Stimulated activated CD4-positive, alpha-beta T cell treated with anti-CD3 and anti-CD28 coated beads, Interleukin-12 subunit alpha, Interleukin-12 subunit beta, amount 100 ng/mL, for 24 hours (primary cell): ENCODE results near the gene KRT7.
A peak's percentile ranks its signal among the peaks of the same experiment; 100 is the strongest.

Experiments
- DNase-seq, 2 experiments: peaks; one replicate each; pipeline ENCODE4 v3.0.0-alpha.2; 2020; ENCODE audit warnings: low read depth in 2 of 2

The KRT7 gene

GRCh38 chr12:52232674-52233461 lies at the start of gene KRT7:
KRT7 (plus strand) TSS chr12:52233243; CDS start chr12:52233297, 54 bp downstream.
- no peak for DNase-seq

DNA sequence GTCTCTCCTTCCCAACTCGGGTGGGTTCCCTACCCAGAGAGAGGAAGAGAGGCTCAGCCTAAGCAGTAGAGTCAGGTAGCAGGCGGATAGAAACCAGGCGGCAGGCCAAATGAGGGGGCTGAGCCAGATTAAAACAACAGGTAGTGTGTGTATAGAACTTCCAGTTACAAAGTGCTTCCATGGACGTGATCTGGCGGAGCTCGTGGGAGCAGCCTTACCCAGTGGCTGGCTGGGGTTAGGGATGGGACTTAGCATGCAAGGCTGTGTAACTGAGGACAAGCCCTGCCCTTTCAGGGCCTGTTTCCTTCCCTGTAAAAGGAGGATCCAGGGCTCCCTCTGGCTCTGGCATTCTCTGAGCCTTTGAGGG lies 49.5 kb upstream of the KRT7 start:
- no peak for DNase-seq

DNA sequence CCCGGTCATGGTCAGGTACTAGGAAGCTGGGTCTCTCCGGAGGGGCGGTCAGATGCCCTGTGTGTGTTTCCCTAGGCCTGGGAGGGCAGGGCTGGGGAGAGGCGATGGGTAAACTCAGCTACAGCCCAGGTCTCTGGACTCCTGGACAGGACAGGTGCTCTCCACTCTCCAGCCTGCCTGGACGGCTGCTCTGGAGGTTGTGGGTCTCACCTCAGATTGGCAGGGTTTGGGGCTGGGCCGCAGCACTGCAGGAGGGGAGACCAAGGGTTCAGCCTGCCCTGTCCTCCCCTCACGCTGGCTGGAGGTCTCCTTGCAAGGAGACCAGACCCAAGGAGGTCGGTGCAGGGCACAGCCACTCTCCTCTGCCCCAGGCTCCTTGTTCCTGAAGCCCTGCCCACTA lies 49.1 kb upstream of the KRT7 start:
- DNase-seq = no peak

- no peak for DNase-seq
Observed at GRCh38 chr12:52184813-52185212, 48.2 kb upstream of the KRT7 start.

GRCh38 chr12:52185400-52185967 lies 47.6 kb upstream of the KRT7 start:
- DNase-seq = no peak

DNA sequence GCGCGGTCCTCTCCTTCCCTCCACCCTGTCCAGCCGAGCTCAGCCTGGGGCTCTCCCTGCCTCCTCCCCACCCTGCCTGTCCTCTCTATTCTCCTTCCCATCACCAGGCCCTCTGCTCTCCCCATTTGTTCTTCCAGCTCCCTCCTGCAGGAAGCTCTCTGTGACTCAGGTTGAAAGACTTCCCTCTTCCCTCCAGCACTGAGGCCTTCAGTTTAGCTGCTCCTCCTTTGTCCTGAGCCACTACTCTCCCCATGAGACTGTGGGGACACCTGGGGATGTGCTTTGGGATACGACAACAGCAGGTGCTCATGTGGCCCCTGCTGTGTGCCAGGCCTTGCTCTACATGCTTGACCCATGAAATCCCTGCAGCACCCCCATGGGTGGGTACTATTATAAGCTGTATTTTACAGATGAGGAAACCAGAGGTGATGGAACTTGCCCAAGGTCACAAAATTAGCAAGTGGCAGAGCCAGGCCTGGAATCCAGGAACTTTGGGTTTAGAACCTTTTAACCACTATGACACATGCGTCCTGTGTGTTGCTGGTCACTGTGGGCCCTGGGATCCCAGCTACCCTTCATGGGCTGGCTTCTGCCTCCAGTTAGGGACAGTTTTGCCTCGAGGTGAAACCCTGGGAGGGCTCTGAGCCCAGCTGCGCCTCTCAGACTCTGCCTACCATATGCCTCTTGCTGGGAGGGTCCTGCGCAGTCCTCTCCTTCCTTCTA lies 46.8 kb upstream of the KRT7 start:
- no peak for DNase-seq

DNA sequence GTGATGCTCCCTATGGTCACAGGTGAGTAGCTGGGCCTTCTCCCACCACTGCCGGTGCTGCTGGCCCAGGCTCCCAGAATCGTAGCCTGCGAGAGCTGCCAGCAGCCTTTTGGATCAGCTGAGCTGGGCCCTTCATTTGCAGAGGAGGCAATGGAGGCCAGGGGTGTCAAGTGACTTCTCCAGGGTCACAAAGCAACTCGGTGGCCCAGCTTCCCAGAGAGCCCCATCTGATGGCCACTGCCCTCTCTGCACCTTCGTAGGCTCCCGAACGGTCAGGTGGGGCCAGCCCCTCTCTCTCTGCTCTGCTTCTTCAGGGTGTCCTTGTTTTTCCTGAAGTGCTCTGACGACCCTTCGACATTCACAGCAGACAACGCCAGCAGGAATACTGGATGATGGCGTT lies 45.8 kb upstream of the KRT7 start:
- no peak for DNase-seq

- DNase-seq = no peak
Observed at GRCh38 chr12:52187640-52188039, 45.4 kb upstream of the KRT7 start.

GRCh38 chr12:52188658-52189057 lies 44.4 kb upstream of the KRT7 start:
- DNase-seq = no peak

DNA sequence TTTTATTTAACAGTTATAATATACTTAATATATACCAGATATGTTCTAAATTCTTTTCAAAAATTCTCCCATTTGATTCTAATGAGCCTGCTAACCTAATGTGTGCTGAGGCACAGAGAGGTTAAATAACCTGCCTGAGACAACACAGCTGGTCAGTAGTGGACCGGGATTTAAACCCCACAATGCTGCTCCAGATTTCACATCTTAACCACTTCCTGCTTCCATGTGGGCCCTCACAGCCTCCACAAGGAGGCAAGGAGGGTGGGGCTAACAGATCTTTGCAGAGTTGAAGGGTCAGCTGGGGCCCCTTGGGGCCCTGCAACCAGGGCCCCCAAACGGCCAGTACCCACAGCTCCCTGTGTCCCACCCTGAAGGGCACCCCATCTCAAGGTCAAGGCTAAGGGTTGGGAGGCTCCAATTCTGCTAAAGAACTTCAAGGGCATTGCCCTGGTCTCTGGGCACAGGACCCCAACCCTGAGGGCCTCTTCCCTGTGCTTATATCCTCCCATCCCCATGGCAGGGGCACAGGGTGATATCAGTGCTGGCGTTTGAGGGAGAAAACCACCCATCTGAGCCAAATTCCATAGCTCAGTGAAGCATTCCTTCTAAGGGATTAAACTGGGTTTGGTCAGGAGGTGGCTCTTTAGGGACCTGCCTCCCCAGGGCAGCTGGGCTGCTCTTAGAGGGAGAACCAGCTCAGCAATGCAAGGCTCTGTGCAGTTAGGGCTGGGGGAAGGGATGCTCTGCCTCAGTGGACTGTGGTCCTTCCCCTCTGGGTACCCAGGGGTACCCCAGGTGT lies 43.5 kb upstream of the KRT7 start:
- no peak for DNase-seq

DNA sequence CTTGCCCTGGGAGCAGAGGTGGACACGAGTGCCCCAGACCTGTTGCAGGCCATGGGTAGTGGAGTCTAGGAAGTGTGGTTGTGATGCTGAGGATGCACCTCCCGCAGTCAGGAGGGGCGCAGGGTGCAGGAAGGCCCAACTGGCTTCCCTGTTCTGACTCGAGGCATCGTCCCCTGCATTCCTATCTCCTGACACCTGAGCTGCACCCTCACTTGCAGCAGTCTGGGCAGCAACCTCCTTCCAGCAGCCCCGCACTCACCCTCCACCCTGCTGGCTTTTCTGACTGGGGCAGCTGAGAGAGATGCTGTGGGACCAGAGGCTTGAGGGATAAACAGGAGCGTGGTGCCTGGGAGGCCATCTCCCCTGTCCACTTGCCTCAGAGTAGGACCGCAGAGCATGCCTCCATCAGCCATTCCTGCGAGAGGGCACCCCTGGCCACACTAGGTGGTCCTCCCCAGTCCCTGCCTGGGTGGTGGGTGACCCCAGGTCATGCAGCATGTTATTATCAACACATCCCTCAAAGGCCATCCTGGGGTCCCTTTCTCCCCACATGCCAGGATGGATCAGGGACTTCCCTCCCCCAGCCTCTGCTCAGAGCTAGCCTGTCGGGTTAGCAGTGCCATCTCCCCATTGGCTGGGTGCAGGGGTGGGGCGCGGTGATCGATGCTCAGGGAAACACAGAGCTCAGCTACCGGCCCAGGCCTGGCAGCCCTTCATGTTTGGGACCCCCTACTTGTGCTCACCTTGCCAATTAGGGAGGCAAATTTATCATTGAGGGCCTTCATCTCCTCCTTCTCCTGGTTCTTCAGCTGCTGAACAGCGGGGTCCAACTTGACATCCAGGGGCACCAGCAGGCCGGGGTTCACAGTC lies 41.9 kb upstream of the KRT7 start:
- no peak for DNase-seq

GRCh38 chr12:52191841-52192791 lies 40.9 kb upstream of the KRT7 start, which contains the start of gene KRT80:
KRT80 (minus strand) TSS chr12:52192014; CDS start chr12:52191902, 112 bp downstream.
- DNase-seq = peak in 1 of 2 experiments; percentile 9

DNA sequence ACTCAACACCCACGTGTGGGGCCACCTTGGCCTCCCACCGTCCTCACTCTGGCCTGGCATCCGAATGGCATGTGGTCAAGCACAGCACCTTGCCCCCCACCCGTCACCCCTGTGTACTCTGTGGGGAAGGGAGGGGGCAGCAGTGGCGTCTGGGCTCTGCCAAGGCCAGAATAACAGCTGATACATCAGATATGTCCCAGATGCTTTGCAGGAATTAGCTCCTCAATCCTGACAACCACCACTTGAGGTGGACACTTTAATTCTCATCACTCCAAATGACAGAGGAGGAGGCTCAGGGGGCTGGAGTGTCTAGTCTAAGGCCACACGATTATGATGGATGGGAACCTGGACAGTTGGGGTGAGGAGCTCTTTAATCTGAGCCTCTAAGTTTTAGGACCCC lies 39.5 kb upstream of the KRT7 start:
- no peak for DNase-seq

GRCh38 chr12:52193991-52194390 lies 39.1 kb upstream of the KRT7 start:
- no peak for DNase-seq

DNA sequence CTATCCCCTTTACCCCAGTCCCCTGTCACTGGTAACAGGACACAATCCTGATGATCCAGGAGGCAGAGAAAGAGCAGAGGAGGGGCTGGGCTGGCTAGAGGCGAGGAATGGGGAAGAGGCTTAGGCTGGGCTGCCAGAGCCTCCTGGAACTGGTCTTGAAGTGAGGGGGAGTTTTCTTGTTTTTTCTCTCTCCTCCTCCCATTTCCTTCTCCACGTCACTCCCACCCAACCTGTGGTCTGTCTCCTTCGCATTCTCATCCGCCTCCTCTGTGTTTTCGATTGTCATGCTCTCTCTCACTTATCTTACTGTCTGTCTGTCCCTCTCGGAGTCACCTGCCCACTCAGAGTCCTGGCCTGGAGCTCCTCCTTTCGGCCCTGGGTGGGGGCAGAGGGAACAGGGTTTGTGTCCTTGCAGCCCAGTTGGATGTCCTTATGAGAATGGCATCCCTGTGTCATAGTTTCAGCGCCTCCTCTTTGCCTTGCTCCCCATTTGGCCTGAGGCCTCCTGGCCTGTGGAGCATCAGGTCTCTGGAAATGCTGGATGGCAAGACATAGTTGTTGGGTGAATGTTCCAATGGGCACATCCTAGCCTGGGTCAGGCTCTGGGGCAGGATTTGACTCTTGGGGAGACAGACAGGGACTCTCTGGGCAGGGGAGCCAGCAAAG lies 37.8 kb upstream of the KRT7 start:
- DNase-seq = no peak

DNA sequence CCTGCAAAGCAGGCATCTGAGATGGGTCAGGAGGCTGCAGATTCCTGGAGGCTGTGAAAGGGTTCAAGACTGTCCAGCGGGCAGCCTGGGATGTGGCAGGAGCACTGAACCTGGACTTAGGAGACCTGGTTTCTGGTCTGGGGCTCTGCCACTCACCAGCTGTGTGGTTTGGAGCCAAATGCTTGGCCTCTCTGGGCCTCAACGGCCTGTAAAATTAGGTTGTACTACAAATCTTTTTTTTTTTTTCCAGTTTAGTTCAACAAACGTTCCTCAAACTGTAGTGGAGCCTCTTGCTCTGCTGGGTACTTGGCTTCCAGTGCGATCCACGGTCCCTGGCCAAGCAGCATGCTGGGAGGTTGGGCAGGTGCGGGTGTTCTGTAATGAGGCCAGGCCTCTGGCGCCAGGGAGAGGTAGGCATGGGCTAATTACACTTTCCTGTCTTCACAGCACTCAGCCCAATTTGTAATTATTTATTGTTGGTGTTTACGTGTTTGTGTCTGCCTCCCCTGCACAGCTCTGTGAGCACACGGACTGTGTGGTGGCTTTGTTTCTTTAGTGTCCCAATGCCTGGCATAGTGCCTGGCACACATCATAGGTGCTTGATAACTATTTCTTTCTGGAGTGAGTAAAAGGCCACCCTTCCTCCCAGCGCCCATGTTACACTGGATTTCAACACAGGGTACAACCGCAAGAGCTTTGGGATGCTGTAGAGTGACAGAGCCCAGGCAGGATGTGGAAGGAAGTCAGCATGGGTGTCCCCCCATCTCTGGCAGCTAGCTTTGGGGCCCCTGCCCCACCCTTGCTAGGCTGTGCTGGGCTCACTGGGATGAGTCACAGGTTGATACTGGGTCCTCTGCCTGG lies 35.4 kb upstream of the KRT7 start:
- DNase-seq = no peak

DNA sequence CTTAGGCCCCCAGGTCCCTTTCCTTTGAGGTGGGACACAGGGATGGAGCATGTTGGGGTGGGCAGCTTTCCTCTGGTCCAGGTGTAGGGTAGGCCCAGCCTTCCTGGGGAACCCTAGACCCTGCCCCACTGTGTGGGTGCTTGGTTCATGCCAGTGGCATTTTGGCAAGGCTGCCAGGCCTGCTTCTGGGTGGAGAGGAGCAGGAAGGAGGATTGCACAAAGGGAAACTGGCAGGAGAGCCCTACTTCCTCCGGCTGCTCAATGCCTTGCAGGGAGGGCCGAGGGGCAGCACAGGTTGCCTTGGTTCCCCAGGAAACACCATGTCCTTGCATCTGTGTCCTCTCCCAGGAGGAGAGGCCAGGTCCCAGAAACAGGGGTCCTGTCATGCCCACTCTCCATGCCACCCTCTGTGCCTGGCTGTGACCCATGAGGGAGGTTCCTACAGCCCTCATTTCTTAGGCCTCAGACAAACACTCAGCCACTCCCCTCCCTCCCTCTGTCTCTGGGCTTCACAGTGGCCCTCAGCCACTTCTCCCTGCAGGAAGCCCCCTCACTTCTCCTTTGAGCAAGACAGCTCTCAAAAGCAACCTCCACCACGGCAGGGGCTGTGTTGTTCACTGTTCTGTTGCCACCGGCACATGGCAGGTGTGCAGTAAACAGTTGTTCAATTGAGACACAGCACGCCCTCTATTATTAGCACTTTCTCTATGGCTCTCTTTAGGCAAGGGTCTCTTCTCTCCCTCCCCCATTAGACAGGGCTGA lies 34.4 kb upstream of the KRT7 start:
- no peak for DNase-seq
